Activated T-helper 1 cell treated with anti-CD3 and anti-CD28 coated beads, Interleukin-12 subunit alpha, Interleukin-12 subunit beta, Interleukin-2, Interleukin-4 antibody, amounts not matched to agents 30 ng/mL and 10 ng/mL and 1 ng/mL, durations not matched to agents 14 hours and 24 hours and 36 hours (primary cell): ENCODE measurements around the gene MEDAG. TPM values are rescaled to one million over a fixed set of nuclear protein-coding genes. Genes with fewer than 3 reads are reported as not detected.

Source experiments
- DNase-seq: peaks from one replicate; pipeline ENCODE4 v3.0.0; 2021; ENCODE audit warnings: low spot score
- H3K27ac Mint-ChIP-seq: one replicate; pipeline ENCODE4 v1.8.0; 2021; ENCODE audit warnings: mild to moderate bottlenecking, mixed read lengths
- H3K27me3 Mint-ChIP-seq: one replicate; pipeline ENCODE4 v1.8.0; 2022; ENCODE audit warnings: mild to moderate bottlenecking, moderate library complexity, mixed read lengths; ENCODE audit not compliant: insufficient read depth
- H3K36me3 Mint-ChIP-seq: one replicate; pipeline ENCODE4 v1.8.0; 2021; ENCODE audit warnings: low read depth, mixed read lengths
- H3K4me1 Mint-ChIP-seq: one replicate; pipeline ENCODE4 v1.8.0; 2021; ENCODE audit warnings: low read depth, mixed read lengths
- H3K4me3 Mint-ChIP-seq: one replicate; pipeline ENCODE4 v1.8.0; 2021; ENCODE audit warnings: mild to moderate bottlenecking, moderate library complexity, mixed read lengths
- H3K9me3 Mint-ChIP-seq: one replicate; pipeline ENCODE4 v1.8.0; 2021; ENCODE audit warnings: mixed read lengths
- intact Hi-C: fragments of 100-400 bp; cut with micrococcal nuclease; formaldehyde crosslinking; loops from one replicate; pipeline ENCODE4 v1.15.1; 2024
- total RNA-seq: library from RNA; stranded (reverse); gene quantifications from 2 replicates; pipeline ENCODE4 v1.2.3, GENCODE V29; 2022

MEDAG gene
- total RNA-seq, 1 donor from 2014 or later = not detected

- Mint-ChIP-seq H3K36me3 (peaks cover 1% of the 10 kb centered on the region), H3K9me3 (no peaks in the 10 kb centered on the region), H3K4me1 (peaks cover 15% of the 10 kb centered on the region), H3K27ac (no peak overlapping the region), H3K4me3 (no peak overlapping the region), H3K27me3 (peaks cover 35% of the 10 kb centered on the region)
- intact Hi-C loops = no loop called here
- no peak for DNase-seq
These were observed 4.9 kb upstream of the MEDAG start for GRCh38 chr13:30900952-30901749.

- DNase-seq = no peak
- Mint-ChIP-seq H3K36me3 (peaks cover 1% of the 10 kb centered on the region), H3K4me1 (peaks cover 8% of the 10 kb centered on the region), H3K27me3 (peaks cover 51% of the 10 kb centered on the region), H3K9me3 (no peaks in the 10 kb centered on the region), H3K4me3 (no peak overlapping the region), H3K27ac (no peak overlapping the region)
- intact Hi-C loops = no loop called here
These were observed 2.0 kb upstream of the MEDAG start for GRCh38 chr13:30904043-30904442.

- H3K27me3 Mint-ChIP-seq = peaks cover 55% of the 10 kb centered on the region
- H3K4me3 Mint-ChIP-seq = no peak overlapping the region
- no peaks in the 10 kb centered on the region for H3K4me1 Mint-ChIP-seq
- H3K36me3 Mint-ChIP-seq = no peaks in the 10 kb centered on the region
- no peak for DNase-seq
- intact Hi-C loops = no loop called here
- no peak overlapping the region for H3K27ac Mint-ChIP-seq
- H3K9me3 Mint-ChIP-seq = no peaks in the 10 kb centered on the region
These were observed 460 bp downstream of the MEDAG start for GRCh38 chr13:30906411-30907051.

DNA sequence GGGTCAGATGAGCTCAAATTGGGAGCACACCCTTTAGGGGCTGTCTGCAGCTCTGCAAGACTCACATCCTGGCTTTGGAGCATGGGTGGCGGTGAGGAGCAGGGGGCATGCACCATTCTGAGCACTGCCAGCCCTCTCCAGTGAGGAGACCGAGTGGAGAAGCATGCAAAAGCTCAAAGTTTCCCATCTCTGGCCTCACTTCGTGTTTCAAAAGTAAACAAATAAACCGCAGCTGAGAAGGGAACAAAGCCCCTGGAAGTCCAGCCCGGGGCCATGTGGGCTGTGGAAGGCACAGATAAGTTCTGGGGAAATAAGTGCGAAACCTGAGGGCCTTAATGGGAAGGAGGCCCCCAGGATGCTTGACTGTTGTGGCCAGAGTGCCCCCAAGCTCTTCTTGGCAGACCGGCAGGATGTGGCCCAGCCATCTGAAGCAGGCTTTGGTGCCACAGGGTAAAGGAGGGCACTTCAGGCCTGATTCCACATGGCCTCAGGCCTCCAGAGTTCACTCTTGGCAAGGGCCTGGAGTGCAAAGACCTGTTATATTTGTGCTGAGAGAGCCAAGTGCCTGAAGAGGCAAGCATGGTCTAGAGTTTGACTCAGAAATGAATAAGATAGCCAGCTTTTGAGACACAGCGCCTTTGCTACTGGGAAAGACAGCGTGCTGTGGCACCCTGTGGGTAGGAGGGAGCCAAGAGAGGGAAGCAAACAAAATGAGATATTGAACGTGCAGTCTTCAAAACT, 1.2 kb downstream of the MEDAG start:
- H3K36me3 Mint-ChIP-seq = no peaks in the 10 kb centered on the region
- no peak for DNase-seq
- no peak overlapping the region for H3K4me3 Mint-ChIP-seq
- H3K4me1 Mint-ChIP-seq = no peaks in the 10 kb centered on the region
- peaks cover 60% of the 10 kb centered on the region for H3K27me3 Mint-ChIP-seq
- no peak overlapping the region for H3K27ac Mint-ChIP-seq
- no peaks in the 10 kb centered on the region for H3K9me3 Mint-ChIP-seq
- intact Hi-C loops = no loop called here

DNA sequence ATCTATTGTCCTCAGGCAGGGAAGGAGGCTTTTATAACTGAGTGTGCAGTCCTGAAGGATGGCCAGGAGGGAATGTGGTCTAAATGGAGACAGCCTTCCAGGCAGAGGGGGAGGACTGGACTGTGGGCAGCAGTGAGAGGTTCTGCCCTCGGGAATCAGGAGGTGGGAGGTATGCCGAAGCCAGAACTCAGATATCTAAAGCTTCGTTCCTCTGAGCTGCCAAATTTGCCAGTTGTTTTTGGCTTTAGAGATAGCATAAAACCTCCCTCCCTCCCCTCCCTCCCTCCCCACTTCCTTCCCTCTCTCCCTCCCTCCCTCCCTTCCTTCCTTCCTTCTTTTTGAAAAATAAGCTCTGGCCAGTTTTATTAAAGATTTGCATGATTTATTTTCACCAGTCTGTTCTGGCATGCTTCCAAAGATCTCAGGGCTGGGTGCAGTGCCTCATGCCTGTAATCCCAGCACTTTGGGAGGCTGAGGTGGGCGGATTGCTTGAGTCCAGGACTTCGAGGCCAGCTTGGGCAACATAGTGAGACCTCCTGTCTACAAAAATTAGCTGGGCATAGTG, 2.4 kb downstream of the MEDAG start:
- H3K36me3 Mint-ChIP-seq = no peaks in the 10 kb centered on the region
- intact Hi-C loops = no loop called here
- H3K27ac Mint-ChIP-seq = no peak overlapping the region
- no peaks in the 10 kb centered on the region for H3K4me1 Mint-ChIP-seq
- no peaks in the 10 kb centered on the region for H3K9me3 Mint-ChIP-seq
- H3K27me3 Mint-ChIP-seq = peaks cover 64% of the 10 kb centered on the region
- no peak overlapping the region for H3K4me3 Mint-ChIP-seq
- no peak for DNase-seq

- no peaks in the 10 kb centered on the region for H3K9me3 Mint-ChIP-seq
- no peak overlapping the region for H3K27ac Mint-ChIP-seq
- intact Hi-C loops = no loop called here
- H3K4me3 Mint-ChIP-seq = no peak overlapping the region
- H3K36me3 Mint-ChIP-seq = no peaks in the 10 kb centered on the region
- H3K27me3 Mint-ChIP-seq = peaks cover 49% of the 10 kb centered on the region
- H3K4me1 Mint-ChIP-seq = no peaks in the 10 kb centered on the region
- no peak for DNase-seq
These were observed 4.6 kb downstream of the MEDAG start for GRCh38 chr13:30910676-30911075.

DNA sequence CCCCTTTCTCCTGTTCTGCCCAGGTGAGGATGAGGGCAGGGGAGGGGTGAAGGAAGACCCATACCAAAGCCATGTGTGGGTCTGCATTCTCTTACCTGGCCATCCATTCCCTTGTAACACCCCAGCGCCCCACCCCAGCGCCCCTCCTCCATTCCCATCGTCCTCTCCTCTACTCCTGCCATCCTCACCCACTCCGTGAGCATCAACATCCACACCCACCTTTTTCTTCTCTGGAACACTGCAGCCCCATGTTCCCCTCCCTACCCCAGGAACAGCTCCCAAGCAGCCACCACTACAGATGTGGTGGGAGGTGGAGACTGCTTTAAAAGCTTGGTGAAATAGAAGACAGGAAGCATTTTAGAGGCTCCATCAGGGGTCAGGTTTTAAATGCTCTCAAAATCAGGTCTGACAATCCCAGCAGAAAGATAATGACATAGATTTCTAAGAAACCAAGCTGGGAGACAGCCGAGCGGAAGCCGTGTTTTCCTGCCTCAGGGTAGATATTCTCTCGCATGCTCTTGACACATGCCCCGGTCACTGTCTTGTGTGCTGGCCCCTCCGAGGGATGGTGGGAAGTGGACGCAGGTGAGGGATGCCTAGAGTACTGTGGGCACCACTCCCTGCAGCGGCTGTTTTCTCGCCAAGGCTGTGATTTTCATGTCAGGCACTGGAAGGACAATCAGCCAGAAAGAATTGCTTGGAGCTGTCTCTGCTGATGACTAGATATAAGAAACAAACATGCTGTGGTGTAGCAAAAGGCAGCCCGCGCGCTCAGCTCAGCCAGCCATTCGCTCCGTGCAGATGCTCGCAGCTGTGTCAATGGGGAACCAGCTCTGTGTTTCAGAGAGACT, 9.8 kb downstream of the MEDAG start:
- intact Hi-C loops = no loop called here

GRCh38 chr13:30916991-30917390, 10.9 kb downstream of the MEDAG start:
- DNase-seq = no peak
- Mint-ChIP-seq H3K27ac (no peak overlapping the region), H3K36me3 (no peaks in the 10 kb centered on the region), H3K9me3 (no peaks in the 10 kb centered on the region), H3K4me3 (no peak overlapping the region), H3K4me1 (no peaks in the 10 kb centered on the region), H3K27me3 (peaks cover 36% of the 10 kb centered on the region)
- intact Hi-C loops = no loop called here

More for the DNA sequence above, 9.8 kb downstream of the MEDAG start:
- H3K27me3 Mint-ChIP-seq = peaks cover 39% of the 10 kb centered on the region
- no peak overlapping the region for H3K4me3 Mint-ChIP-seq
- DNase-seq = no peak
- H3K36me3 Mint-ChIP-seq = no peaks in the 10 kb centered on the region
- H3K27ac Mint-ChIP-seq = no peak overlapping the region
- no peaks in the 10 kb centered on the region for H3K9me3 Mint-ChIP-seq
- H3K4me1 Mint-ChIP-seq = no peaks in the 10 kb centered on the region

GRCh38 chr13:30918662-30919405, 12.8 kb downstream of the MEDAG start:
- no peak for DNase-seq
- intact Hi-C loops = no loop called here
- no peaks in the 10 kb centered on the region for H3K36me3 Mint-ChIP-seq
- peaks cover 19% of the 10 kb centered on the region for H3K27me3 Mint-ChIP-seq
- no peak overlapping the region for H3K27ac Mint-ChIP-seq
- no peaks in the 10 kb centered on the region for H3K9me3 Mint-ChIP-seq
- no peak overlapping the region for H3K4me3 Mint-ChIP-seq
- H3K4me1 Mint-ChIP-seq = no peaks in the 10 kb centered on the region

DNA sequence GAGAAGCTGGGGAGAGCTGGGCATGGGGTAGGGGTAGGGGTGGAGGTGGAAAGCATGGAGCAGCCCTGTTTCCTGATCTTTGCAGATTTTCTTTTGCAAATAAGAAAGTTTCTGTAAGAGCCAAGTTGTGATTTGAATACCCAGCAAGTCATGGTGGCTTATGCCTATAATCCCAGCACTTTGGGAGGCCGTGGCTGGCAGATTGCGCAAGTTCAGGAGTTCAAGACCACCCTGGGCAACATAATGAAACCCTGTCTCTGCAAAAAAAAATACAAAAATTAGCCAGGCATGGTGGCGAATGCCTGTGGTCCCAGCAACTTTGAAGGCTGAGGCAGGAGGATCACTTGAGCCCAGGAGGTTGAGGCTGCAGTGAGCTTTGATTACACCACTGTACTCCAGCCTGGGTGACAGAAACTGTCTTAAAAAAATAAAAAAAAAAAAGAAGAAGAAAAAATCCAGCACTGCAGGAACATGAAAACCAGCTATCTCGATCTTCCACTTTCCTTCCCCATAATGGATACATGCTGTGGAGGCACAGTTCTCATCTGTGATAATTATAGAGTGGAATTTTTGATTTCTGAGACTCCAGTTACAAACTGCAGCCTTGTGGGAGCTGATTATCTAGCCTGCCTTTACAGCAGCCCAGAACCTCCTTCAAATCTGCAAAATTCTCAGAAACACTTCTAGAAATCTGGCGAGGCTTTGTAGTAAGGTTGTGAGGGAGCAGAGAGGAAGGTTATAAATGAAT, 14.3 kb downstream of the MEDAG start:
- intact Hi-C loops = no loop called here
- DNase-seq = no peak
- peaks cover 24% of the 10 kb centered on the region for H3K27me3 Mint-ChIP-seq

DNA sequence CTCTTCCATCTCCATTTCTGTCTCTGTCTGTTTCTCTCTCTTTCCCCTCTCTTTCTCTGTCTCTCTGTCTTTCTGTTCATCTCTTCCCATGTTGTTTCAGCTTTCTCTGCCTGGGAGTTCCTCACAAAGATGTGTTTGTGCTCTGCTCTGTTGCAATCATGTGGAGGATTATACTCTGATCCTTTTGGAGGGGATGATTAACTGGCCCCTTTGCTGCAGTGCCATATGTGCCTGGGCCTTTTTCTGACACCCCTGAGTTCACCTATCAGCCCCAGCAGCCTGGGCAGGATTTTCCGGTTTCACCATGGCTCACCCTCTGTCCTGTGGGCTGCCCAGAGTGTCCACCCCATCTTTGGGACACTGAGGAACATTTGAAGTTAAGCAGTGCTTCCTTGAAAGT, 17.3 kb downstream of the MEDAG start:
- peaks cover 28% of the 10 kb centered on the region for H3K27me3 Mint-ChIP-seq
- no peaks in the 10 kb centered on the region for H3K9me3 Mint-ChIP-seq
- H3K36me3 Mint-ChIP-seq = no peaks in the 10 kb centered on the region
- DNase-seq = no peak
- H3K27ac Mint-ChIP-seq = no peak overlapping the region
- intact Hi-C loops = no loop called here
- H3K4me3 Mint-ChIP-seq = no peak overlapping the region
- peaks cover 5% of the 10 kb centered on the region for H3K4me1 Mint-ChIP-seq

More for the DNA sequence above, 14.3 kb downstream of the MEDAG start:
- no peak overlapping the region for H3K27ac Mint-ChIP-seq
- H3K4me3 Mint-ChIP-seq = no peak overlapping the region
- no peaks in the 10 kb centered on the region for H3K36me3 Mint-ChIP-seq
- H3K9me3 Mint-ChIP-seq = no peaks in the 10 kb centered on the region
- peaks cover 1% of the 10 kb centered on the region for H3K4me1 Mint-ChIP-seq
